ENCODE results near the gene CAV2. TPM values are rescaled to one million over a fixed set of nuclear protein-coding genes. Genes with fewer than 3 reads are reported as not detected.

The CAV2 gene
- total and polyA plus RNA-seq, 2 of the 13 experiments (the other 11 are each of a cell fraction or from before 2014, with no cell fraction given) = 0.09 to 0.18 TPM

DNA sequence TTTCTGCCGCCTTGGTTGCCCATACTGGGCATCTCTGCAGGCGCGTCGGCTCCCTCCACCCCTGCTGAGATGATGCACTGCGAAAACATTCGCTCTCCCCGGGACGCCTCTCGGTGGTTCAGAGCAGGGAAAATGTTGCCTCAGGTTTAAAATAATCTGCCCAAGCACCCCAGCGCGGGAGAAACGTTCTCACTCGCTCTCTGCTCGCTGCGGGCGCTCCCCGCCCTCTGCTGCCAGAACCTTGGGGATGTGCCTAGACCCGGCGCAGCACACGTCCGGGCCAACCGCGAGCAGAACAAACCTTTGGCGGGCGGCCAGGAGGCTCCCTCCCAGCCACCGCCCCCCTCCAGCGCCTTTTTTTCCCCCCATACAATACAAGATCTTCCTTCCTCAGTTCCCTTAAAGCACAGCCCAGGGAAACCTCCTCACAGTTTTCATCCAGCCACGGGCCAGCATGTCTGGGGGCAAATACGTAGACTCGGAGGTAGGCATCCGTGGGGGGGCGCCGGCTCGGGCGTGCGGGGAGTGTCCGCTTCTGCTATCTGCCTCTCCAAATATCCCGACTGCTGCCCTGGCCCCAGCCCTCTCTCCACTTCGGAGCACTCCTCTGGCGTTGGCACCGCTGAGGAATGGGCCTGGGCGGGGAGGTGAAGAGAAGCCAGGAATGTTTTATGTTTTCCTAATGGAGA, 25.2 kb downstream of the CAV2 start, which contains the start of gene CAV1:
Gene CAV1, plus strand, starts transcription at position 428 of the 689 bp plus-strand sequence. Its CDS starts 27 bp downstream, at position 455.
- DNase-seq (ENCODE audit: low spot score) (no peak), ATAC-seq (peak; percentile 42), FAIRE-seq (no peak)
- intact Hi-C loops (cut with micrococcal nuclease; ENCODE audit: unreplicated experiment) (loop anchor here (5.0 to 10.0 kb wide), 3 partner anchors 280 to 387 kb away; no protein-coding TSS in a partner anchor), in situ Hi-C loops (cut with HindIII; ENCODE audit: extremely low pct_ligation_motif_present, low pct_unique_long_range_greater_than_20kb) (loop anchor here (5.0 to 10.0 kb wide), 2 partner anchors 267 to 350 kb away; no protein-coding TSS in a partner anchor)
- Histone ChIP-seq H3K27ac (ENCODE audit: extremely low read length, insufficient read depth, low read length) (no peak within 1 kb of the TSS), H3K79me2 (ENCODE audit: insufficient read depth, low read length) (no peaks in the 10 kb centered on the region), H3K4me2 (ENCODE audit: low read depth, low read length) (peak within 1 kb of the TSS; percentile 93), H3K4me3 (replicated peaks in 1 of 3; ENCODE audit: insufficient read depth in 1 of 3, low read depth in 2 of 3, low read length in 3 of 3) (peak within 1 kb of the TSS; percentile 46 to 70 (median 53)), H3K36me3 (replicated peaks in 1 of 2; ENCODE audit: control insufficient read depth in 1 of 2, insufficient read depth in 2 of 2, low read length in 2 of 2) (no peaks in the 10 kb centered on the region), H2AFZ (ENCODE audit: low read length) (no peak within 1 kb of the TSS), H3K9ac (ENCODE audit: insufficient read depth, low read depth, low read length) (no peak within 1 kb of the TSS), H3K9me3 (ENCODE audit: low read length) (no peaks in the 10 kb centered on the region), H3K27me3 (ENCODE audit: control insufficient read depth in 1 of 2, insufficient read depth in 2 of 2, low read length in 2 of 2) (peaks cover 9 to 47% of the 10 kb centered on the region in 2 experiments), H3K4me1 (ENCODE audit: insufficient read depth, low read length) (peaks cover 21% of the 10 kb centered on the region), H4K20me1 (ENCODE audit: insufficient read depth, low read length) (no peaks in the 10 kb centered on the region)
- CTCF ChIA-PET (ENCODE audit: low intra/inter-chr PET ratio, low total read pairs) = interaction anchor here (2.1 kb wide), 1 partner anchor 266 kb away, joined by 17 read pairs; no protein-coding TSS in a partner anchor
- 6% methylated on average over 19 of the region's 42 CpGs for WGBS (ENCODE audit: low lambda C conversion rate)
- no TSS peak for BruUV-seq (replicated peaks)
- POLR2A ChIA-PET = no interaction called here
- TF ChIP-seq, protein P1, sequence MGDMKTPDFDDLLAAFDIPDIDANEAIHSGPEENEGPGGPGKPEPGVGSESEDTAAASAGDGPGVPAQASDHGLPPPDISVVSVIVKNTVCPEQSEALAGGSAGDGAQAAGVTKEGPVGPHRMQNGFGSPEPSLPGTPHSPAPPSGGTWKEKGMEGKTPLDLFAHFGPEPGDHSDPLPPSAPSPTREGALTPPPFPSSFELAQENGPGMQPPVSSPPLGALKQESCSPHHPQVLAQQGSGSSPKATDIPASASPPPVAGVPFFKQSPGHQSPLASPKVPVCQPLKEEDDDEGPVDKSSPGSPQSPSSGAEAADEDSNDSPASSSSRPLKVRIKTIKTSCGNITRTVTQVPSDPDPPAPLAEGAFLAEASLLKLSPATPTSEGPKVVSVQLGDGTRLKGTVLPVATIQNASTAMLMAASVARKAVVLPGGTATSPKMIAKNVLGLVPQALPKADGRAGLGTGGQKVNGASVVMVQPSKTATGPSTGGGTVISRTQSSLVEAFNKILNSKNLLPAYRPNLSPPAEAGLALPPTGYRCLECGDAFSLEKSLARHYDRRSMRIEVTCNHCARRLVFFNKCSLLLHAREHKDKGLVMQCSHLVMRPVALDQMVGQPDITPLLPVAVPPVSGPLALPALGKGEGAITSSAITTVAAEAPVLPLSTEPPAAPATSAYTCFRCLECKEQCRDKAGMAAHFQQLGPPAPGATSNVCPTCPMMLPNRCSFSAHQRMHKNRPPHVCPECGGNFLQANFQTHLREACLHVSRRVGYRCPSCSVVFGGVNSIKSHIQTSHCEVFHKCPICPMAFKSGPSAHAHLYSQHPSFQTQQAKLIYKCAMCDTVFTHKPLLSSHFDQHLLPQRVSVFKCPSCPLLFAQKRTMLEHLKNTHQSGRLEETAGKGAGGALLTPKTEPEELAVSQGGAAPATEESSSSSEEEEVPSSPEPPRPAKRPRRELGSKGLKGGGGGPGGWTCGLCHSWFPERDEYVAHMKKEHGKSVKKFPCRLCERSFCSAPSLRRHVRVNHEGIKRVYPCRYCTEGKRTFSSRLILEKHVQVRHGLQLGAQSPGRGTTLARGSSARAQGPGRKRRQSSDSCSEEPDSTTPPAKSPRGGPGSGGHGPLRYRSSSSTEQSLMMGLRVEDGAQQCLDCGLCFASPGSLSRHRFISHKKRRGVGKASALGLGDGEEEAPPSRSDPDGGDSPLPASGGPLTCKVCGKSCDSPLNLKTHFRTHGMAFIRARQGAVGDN (CRISPR knock-in tag; IDR thresholded peaks at IDR 0.05) = peak; percentile 7; the same call in 1 of the 2 replicates
- TF ChIP-seq HNRNPLL (IDR thresholded peaks at IDR 0.05; ENCODE audit: low read depth, low read length, poor library complexity, severe bottlenecking) (peak; percentile 19), ARNT (IDR thresholded peaks at IDR 0.05) (no peak), HDAC1 (CRISPR knock-in tag; IDR thresholded peaks at IDR 0.05) (0 out of 2 replicates have a peak, but pooled peaks have one; percentile 27), SRSF1 (optimal IDR thresholded peaks at IDR 0.05; ENCODE audit: low read depth, low read length) (peak; percentile 17), RBM39 (IDR thresholded peaks at IDR 0.05; ENCODE audit: low read depth, low read length, poor library complexity, severe bottlenecking) (peak; percentile 23), FOXM1 (CRISPR knock-in tag; IDR thresholded peaks at IDR 0.05) (no peak), ZNF160 (CRISPR knock-in tag; IDR thresholded peaks at IDR 0.05) (no peak)
- TF ChIP-seq, protein P2, sequence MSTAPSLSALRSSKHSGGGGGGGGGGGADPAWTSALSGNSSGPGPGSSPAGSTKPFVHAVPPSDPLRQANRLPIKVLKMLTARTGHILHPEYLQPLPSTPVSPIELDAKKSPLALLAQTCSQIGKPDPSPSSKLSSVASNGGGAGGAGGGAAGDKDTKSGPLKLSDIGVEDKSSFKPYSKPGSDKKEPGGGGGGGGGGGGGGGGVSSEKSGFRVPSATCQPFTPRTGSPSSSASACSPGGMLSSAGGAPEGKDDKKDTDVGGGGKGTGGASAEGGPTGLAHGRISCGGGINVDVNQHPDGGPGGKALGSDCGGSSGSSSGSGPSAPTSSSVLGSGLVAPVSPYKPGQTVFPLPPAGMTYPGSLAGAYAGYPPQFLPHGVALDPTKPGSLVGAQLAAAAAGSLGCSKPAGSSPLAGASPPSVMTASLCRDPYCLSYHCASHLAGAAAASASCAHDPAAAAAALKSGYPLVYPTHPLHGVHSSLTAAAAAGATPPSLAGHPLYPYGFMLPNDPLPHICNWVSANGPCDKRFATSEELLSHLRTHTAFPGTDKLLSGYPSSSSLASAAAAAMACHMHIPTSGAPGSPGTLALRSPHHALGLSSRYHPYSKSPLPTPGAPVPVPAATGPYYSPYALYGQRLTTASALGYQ (CRISPR knock-in tag; IDR thresholded peaks at IDR 0.05) = no peak
- TF ChIP-seq, protein P3, sequence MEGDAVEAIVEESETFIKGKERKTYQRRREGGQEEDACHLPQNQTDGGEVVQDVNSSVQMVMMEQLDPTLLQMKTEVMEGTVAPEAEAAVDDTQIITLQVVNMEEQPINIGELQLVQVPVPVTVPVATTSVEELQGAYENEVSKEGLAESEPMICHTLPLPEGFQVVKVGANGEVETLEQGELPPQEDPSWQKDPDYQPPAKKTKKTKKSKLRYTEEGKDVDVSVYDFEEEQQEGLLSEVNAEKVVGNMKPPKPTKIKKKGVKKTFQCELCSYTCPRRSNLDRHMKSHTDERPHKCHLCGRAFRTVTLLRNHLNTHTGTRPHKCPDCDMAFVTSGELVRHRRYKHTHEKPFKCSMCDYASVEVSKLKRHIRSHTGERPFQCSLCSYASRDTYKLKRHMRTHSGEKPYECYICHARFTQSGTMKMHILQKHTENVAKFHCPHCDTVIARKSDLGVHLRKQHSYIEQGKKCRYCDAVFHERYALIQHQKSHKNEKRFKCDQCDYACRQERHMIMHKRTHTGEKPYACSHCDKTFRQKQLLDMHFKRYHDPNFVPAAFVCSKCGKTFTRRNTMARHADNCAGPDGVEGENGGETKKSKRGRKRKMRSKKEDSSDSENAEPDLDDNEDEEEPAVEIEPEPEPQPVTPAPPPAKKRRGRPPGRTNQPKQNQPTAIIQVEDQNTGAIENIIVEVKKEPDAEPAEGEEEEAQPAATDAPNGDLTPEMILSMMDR (CRISPR knock-in tag; IDR thresholded peaks at IDR 0.05) = 0 out of 2 replicates have a peak, but pooled peaks have one; percentile 4
- TF ChIP-seq, protein P4, sequence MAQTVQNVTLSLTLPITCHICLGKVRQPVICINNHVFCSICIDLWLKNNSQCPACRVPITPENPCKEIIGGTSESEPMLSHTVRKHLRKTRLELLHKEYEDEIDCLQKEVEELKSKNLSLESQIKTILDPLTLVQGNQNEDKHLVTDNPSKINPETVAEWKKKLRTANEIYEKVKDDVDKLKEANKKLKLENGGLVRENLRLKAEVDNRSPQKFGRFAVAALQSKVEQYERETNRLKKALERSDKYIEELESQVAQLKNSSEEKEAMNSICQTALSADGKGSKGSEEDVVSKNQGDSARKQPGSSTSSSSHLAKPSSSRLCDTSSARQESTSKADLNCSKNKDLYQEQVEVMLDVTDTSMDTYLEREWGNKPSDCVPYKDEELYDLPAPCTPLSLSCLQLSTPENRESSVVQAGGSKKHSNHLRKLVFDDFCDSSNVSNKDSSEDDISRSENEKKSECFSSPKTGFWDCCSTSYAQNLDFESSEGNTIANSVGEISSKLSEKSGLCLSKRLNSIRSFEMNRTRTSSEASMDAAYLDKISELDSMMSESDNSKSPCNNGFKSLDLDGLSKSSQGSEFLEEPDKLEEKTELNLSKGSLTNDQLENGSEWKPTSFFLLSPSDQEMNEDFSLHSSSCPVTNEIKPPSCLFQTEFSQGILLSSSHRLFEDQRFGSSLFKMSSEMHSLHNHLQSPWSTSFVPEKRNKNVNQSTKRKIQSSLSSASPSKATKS (CRISPR knock-in tag; IDR thresholded peaks at IDR 0.05) = no peak

All from HepG2 (cell line).